ENCODE results near the gene ZNF662.

DNA sequence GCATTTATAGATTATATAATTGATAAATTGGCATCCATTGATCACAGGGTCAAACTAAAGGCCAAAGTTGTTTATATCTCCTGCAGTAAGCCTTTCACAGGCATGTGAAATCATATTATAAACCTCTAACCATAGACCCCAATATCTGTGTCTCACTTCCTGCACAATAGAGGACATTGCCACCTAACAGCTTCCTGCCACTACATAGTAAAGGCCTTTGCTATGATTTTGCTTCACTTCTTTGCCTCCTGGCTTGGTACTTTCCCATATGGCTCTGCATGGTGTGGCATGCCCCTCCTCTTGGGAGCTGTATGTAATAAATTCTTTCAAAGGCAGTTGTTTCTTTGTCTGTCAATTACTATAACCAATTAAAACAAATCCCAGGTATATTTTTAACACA lies 20.4 kb downstream of the ZNF662 start:
- TF ChIP-seq, protein P1, sequence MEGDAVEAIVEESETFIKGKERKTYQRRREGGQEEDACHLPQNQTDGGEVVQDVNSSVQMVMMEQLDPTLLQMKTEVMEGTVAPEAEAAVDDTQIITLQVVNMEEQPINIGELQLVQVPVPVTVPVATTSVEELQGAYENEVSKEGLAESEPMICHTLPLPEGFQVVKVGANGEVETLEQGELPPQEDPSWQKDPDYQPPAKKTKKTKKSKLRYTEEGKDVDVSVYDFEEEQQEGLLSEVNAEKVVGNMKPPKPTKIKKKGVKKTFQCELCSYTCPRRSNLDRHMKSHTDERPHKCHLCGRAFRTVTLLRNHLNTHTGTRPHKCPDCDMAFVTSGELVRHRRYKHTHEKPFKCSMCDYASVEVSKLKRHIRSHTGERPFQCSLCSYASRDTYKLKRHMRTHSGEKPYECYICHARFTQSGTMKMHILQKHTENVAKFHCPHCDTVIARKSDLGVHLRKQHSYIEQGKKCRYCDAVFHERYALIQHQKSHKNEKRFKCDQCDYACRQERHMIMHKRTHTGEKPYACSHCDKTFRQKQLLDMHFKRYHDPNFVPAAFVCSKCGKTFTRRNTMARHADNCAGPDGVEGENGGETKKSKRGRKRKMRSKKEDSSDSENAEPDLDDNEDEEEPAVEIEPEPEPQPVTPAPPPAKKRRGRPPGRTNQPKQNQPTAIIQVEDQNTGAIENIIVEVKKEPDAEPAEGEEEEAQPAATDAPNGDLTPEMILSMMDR (conservative IDR thresholded peaks at IDR 0.05; ENCODE audit: low read depth, low read length), result no peak
- TF ChIP-seq EZH2 (IDR thresholded peaks at IDR 0.05; ENCODE audit: borderline replicate concordance, low read depth, low read length, poor library complexity, severe bottlenecking), result no peak

All from A673 (cell line).